ENCODE measurements around the gene OSBPL8.

The OSBPL8 gene

GRCh38 chr12:76552343-76552938 lies 7.1 kb downstream of the OSBPL8 start:
- H3K9ac ChIP-seq (ENCODE audit: low read length) = no peak overlapping the region
- TF ChIP-seq CTCF (IDR thresholded peaks at IDR 0.05; ENCODE audit: insufficient read depth, low read length, poor library complexity, severe bottlenecking) (no peak), EZH2phosphoT487 (conservative IDR thresholded peaks at IDR 0.05; ENCODE audit: low read length) (no peak)
- H3K4me3 ChIP-seq (ENCODE audit: insufficient read depth, low read length, poor library complexity, severe bottlenecking) = no peak overlapping the region
- H3F3A ChIP-seq (ENCODE audit: insufficient read depth) = peaks cover 13% of the 10 kb centered on the region; the same call in 1 of the 2 replicates
- no peaks in the 10 kb centered on the region for H3K9me3 ChIP-seq (ENCODE audit: insufficient read depth, low read length)
- H3K27ac ChIP-seq (ENCODE audit: low read depth, low read length) = no peak overlapping the region
- no peaks in the 10 kb centered on the region for H3K27me3 ChIP-seq (ENCODE audit: low read length)
- peaks cover 10% of the 10 kb centered on the region; the same call in 1 of the 2 replicates for H4K20me1 ChIP-seq (ENCODE audit: low read depth, low read length)
- H3K9me2 ChIP-seq (replicated peaks; ENCODE audit: insufficient read depth, low read length) = no peaks in the 10 kb centered on the region
- no peak overlapping the region for H2AFZ ChIP-seq (ENCODE audit: low read depth, low read length, severe bottlenecking)
- no peaks in the 10 kb centered on the region for H3K36me3 ChIP-seq (ENCODE audit: low read length)
- peaks cover 89% of the 10 kb centered on the region for H3K79me2 ChIP-seq (ENCODE audit: insufficient read depth, low read length)
- H3K4me2 ChIP-seq (ENCODE audit: low read depth, low read length, poor library complexity, severe bottlenecking) = no peak overlapping the region

GRCh38 chr12:76551482-76551888 lies 8.1 kb downstream of the OSBPL8 start:
- peaks cover 11% of the 10 kb centered on the region; the same call in 1 of the 2 replicates for H4K20me1 ChIP-seq (ENCODE audit: low read depth, low read length)
- H2AFZ ChIP-seq (ENCODE audit: low read depth, low read length, severe bottlenecking) = no peak overlapping the region
- no peak overlapping the region for H3K9ac ChIP-seq (ENCODE audit: low read length)
- H3K79me2 ChIP-seq (ENCODE audit: insufficient read depth, low read length) = peaks cover 91% of the 10 kb centered on the region
- TF ChIP-seq EZH2phosphoT487 (conservative IDR thresholded peaks at IDR 0.05; ENCODE audit: low read length) = no peak
- no peak for TF ChIP-seq CTCF (IDR thresholded peaks at IDR 0.05; ENCODE audit: insufficient read depth, low read length, poor library complexity, severe bottlenecking)
- no peak overlapping the region for H3K4me3 ChIP-seq (ENCODE audit: insufficient read depth, low read length, poor library complexity, severe bottlenecking)
- H3K36me3 ChIP-seq (ENCODE audit: low read length) = no peaks in the 10 kb centered on the region
- peaks cover 13% of the 10 kb centered on the region; the same call in 1 of the 2 replicates for H3F3A ChIP-seq (ENCODE audit: insufficient read depth)
- H3K27me3 ChIP-seq (ENCODE audit: low read length) = no peaks in the 10 kb centered on the region
- no peaks in the 10 kb centered on the region for H3K9me3 ChIP-seq (ENCODE audit: insufficient read depth, low read length)
- H3K9me2 ChIP-seq (replicated peaks; ENCODE audit: insufficient read depth, low read length) = no peaks in the 10 kb centered on the region
- no peak overlapping the region for H3K27ac ChIP-seq (ENCODE audit: low read depth, low read length)
- H3K4me2 ChIP-seq (ENCODE audit: low read depth, low read length, poor library complexity, severe bottlenecking) = no peak overlapping the region

- Histone ChIP-seq H2AFZ (ENCODE audit: low read depth, low read length, severe bottlenecking) (no peak overlapping the region), H3K4me2 (ENCODE audit: low read depth, low read length, poor library complexity, severe bottlenecking) (no peak overlapping the region), H3K36me3 (ENCODE audit: low read length) (no peaks in the 10 kb centered on the region), H3K4me3 (ENCODE audit: insufficient read depth, low read length, poor library complexity, severe bottlenecking) (no peak overlapping the region), H4K20me1 (ENCODE audit: low read depth, low read length) (peaks cover 28% of the 10 kb centered on the region; the same call in 1 of the 2 replicates), H3K9me2 (replicated peaks; ENCODE audit: insufficient read depth, low read length) (no peaks in the 10 kb centered on the region), H3K9ac (ENCODE audit: low read length) (no peak overlapping the region), H3K27me3 (ENCODE audit: low read length) (no peaks in the 10 kb centered on the region), H3K27ac (ENCODE audit: low read depth, low read length) (no peak overlapping the region), H3F3A (ENCODE audit: insufficient read depth) (no peaks in the 10 kb centered on the region), H3K9me3 (ENCODE audit: insufficient read depth, low read length) (no peaks in the 10 kb centered on the region), H3K79me2 (ENCODE audit: insufficient read depth, low read length) (peaks cover 91% of the 10 kb centered on the region)
- TF ChIP-seq EZH2phosphoT487 (conservative IDR thresholded peaks at IDR 0.05; ENCODE audit: low read length) = no peak
- no peak for TF ChIP-seq CTCF (IDR thresholded peaks at IDR 0.05; ENCODE audit: insufficient read depth, low read length, poor library complexity, severe bottlenecking)
Measured at GRCh38 chr12:76549131-76549530, 10.4 kb downstream of the OSBPL8 start.
